ENCODE data around the gene POLN. TPM values are rescaled to one million over a fixed set of nuclear protein-coding genes. Genes with fewer than 3 reads are reported as not detected.

POLN gene
- total RNA-seq, 2 donors from 2014 or later = 1.3 to 2.8 TPM

DNA sequence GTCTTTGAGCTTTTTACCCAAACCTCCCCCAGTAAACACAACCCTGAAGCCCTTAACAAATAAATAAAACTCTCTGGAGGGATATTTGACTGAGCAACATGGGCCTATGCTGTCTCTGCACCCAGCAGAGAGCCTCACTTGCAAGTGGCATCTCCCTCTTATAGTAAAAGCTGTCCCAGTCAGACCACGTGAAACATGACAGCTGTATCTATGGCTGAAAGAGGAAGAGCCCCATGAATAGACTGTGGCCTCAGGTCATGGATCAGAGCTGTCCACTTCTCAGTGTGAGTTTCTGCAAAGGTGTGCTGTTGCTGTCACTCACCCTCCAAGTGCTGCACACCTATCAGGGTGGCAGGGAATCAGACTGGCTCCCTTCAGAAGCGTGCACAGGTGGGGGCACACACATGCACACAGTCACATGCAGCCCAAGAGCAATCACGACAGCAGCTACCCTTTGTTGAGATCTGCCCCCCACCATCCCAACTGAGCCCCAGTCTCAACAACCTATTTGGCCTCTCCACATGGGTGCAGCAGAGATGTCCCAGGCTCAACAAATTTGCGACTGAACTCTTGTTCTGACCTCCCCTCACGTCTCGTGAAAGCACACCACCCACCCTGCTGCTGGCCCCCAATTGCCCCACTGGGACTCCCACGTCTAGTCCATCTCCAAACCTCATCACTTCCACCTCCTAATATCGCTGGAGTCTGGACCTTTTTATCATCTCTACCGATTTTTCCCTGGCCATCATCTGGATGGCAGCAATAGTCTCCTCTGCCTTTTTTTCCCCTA lies 137.2 kb downstream of the POLN start:
- Histone ChIP-seq H3K27me3 (no peaks in the 10 kb centered on the region), H3K9me3 (peaks cover 7 to 27% of the 10 kb centered on the region in 2 donors), H3K27ac (no peak overlapping the region), H3K36me3 (no peaks in the 10 kb centered on the region), H3K4me1 (no peaks in the 10 kb centered on the region), H3K4me3 (no peak overlapping the region)
- no peak for DNase-seq (ENCODE audit: low spot score)
- TF ChIP-seq CTCF (IDR thresholded peaks at IDR 0.05) = no peak

DNA sequence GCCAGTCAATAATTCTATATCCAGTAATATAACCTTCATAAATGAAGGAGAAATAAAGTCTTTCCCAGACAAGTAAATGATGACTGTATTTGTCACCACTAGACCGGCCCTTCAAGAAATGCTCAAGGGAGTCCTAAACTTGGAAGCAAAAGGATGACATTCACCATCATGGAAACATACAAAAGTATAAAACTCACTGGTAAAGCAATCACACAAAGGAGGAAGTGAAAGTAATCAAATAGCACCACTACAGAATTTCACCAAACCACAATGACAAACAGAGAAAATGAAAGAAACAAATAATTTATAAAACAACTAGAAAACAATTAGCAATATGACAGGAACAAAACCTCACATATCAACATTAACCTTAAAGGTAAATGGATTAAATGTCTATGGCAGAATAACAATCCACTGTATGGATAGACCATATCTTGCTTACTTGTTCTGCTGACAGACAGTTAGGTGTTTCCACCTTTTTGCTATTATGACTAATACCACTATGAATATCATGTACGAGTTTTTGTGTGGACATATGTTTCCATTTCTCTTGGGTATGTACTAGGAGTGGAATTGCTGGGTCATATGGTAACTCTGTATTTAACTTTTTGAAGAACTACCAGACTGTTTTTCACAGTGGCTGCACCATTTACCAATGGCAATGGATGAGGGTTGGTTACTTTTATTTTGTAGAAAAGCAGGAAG lies 137.9 kb downstream of the POLN start:
- no peak overlapping the region for H3K4me3 ChIP-seq
- no peaks in the 10 kb centered on the region for H3K27me3 ChIP-seq
- no peak for DNase-seq (ENCODE audit: low spot score)
- H3K4me1 ChIP-seq = no peaks in the 10 kb centered on the region
- no peaks in the 10 kb centered on the region for H3K36me3 ChIP-seq
- H3K27ac ChIP-seq = no peak overlapping the region
- TF ChIP-seq CTCF (IDR thresholded peaks at IDR 0.05) = no peak
- H3K9me3 ChIP-seq = peaks cover 7 to 27% of the 10 kb centered on the region in 2 donors

DNA sequence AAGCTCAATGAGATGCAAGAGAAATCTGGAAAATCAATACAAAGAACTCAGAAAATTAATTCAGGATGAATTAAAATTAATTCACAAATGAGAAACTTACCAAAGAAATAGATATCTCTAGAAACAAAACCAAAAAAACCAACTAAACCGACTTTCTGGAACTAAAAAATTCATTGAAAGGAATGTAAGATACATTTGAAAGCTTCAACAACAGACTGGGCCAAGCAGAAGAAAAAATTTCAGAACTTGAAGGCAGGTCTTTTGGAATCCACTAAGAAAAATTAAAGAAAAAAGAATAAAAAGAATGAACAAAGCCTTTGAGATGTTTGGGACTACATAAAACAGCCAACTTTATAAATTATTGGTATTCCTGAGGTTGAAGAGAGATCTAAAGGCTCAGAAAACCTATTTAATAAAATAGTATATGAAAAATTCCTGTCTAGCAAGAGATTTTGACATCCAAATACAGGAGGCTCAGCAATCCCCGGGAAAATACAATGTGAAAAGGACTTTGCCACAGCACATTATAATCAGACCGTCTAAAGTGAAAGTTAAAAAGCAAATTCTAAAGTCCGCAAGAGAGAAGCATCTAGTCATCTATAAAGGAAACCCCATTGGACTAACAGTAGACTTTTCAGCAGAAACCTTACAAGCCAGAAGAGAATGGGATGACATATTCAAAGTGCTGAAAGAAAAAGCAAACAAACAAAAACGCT lies 138.6 kb downstream of the POLN start:
- no peak for DNase-seq (ENCODE audit: low spot score)
- Histone ChIP-seq H3K27ac (no peak overlapping the region), H3K4me1 (no peaks in the 10 kb centered on the region), H3K4me3 (no peak overlapping the region), H3K9me3 (peaks cover 7 to 27% of the 10 kb centered on the region in 2 donors), H3K36me3 (no peaks in the 10 kb centered on the region), H3K27me3 (no peaks in the 10 kb centered on the region)
- TF ChIP-seq CTCF (IDR thresholded peaks at IDR 0.05) = no peak

DNA sequence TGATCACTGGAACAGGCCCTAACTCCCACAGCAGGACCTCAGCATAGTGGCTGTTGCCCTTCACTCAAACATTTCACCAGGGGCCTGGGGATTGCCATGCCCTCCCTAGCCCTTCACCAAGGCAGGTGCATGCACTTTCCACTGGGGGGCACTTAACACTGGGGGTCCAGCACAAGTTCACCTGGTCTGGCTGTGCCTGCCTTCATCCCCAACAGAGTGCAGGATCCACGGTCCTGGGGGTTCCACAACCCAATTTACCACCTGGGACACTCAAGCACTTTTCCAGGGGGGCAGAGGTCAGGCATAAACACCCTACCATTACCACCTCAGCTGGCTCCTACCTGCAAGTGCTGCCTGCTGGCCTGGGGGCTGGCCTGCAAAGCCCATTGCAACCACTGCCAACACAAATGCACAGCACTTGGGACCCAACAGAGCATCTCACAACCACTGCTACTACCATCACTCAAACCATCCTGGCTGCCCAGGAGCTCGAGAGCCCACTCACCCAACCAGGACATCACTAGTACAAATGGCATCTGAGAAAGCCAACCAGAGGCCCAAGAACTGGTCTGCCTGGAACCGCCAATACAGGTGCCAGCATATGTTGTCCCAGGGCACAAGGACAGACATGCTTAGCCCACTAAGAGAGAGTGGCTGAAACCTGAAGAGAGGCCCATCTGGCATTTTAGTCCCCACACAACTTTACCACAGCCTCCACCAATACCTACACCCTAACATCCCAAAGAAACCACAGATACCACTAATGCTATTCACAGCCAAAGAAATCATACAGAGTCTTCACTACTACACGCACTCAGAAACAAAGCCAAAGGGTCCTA lies 139.7 kb downstream of the POLN start:
- no peak for DNase-seq (ENCODE audit: low spot score)
- Histone ChIP-seq H3K27me3 (no peaks in the 10 kb centered on the region), H3K4me1 (no peaks in the 10 kb centered on the region), H3K4me3 (no peak overlapping the region), H3K9me3 (peaks cover 7 to 27% of the 10 kb centered on the region in 2 donors), H3K36me3 (no peaks in the 10 kb centered on the region), H3K27ac (no peak overlapping the region)
- no peak for TF ChIP-seq CTCF (IDR thresholded peaks at IDR 0.05)

- no peaks in the 10 kb centered on the region for H3K4me1 ChIP-seq
- H3K27me3 ChIP-seq = no peaks in the 10 kb centered on the region
- H3K27ac ChIP-seq = no peak overlapping the region
- peaks cover 7 to 33% of the 10 kb centered on the region in 2 donors for H3K9me3 ChIP-seq
- no peaks in the 10 kb centered on the region for H3K36me3 ChIP-seq
- no peak for TF ChIP-seq CTCF (IDR thresholded peaks at IDR 0.05)
- H3K4me3 ChIP-seq = no peak overlapping the region
- no peak for DNase-seq (ENCODE audit: low spot score)
Measured at GRCh38 chr4:2101346-2102044, 140.4 kb downstream of the POLN start.
